Esophagus squamous epithelium (tissue), 5 donors: Measurements from ENCODE around the gene GTSE1. TPM values are rescaled to one million over a fixed set of nuclear protein-coding genes. Genes with fewer than 3 reads are reported as not detected.

ENCODE experiments used
- DNase-seq: peaks from one replicate; lab custom pipeline; 2025; lab: John Stamatoyannopoulos, UW
- H3K27ac ChIP-seq, 4 donors: fragments of 200-600 bp; sonication (generic); one replicate each; pipeline ENCODE4 v1.5.1; 2016 to 2019; ENCODE audit warnings: mild to moderate bottlenecking in 1 of 4
- H3K27me3 ChIP-seq, 4 donors: fragments of 200-600 bp; sonication (generic); 1 replicate in 3 of 4; 2 replicates in 1 of 4; pipeline versions ENCODE4 v1.5.1 to v1.6.0; 2017 to 2021; ENCODE audit warnings: antibody characterized with exemption in 1 of 4
- H3K36me3 ChIP-seq, 3 donors: fragments of 200-600 bp; sonication (generic); one replicate each; pipeline ENCODE4 v1.5.1; 2016 to 2019
- H3K4me1 ChIP-seq, 3 donors: fragments of 200-600 bp; sonication (generic); one replicate each; pipeline ENCODE4 v1.5.1; 2017 to 2019
- H3K4me3 ChIP-seq, 4 donors: fragments of 200-600 bp; sonication (generic); 1 replicate in 3 of 4; 2 replicates in 1 of 4; pipeline ENCODE4 v1.5.1; 2016 to 2019; ENCODE audit warnings: mild to moderate bottlenecking in 2 of 4, moderate library complexity in 1 of 4
- H3K9me3 ChIP-seq, 3 donors: fragments of 200-600 bp; sonication (generic); one replicate each; pipeline ENCODE4 v1.5.1; 2016 to 2019
- CTCF ChIP-seq, 6 experiments: fragments of 450-650 bp in 4 of 6; fragments of 200-600 bp in 2 of 6; sonication (generic) in 2 of 6; IDR thresholded peaks; one replicate each; pipeline ENCODE4 v1.5.1; 2016 to 2019; ENCODE audit warnings: antibody characterized with exemption in 6 of 6, mild to moderate bottlenecking in 4 of 6, moderate library complexity in 4 of 6
- POLR2A ChIP-seq, 4 donors: fragments of 450-650 bp; IDR thresholded peaks; one replicate each; pipeline ENCODE4 v1.6.1; 2017; ENCODE audit warnings: antibody characterized with exemption in 4 of 4, mild to moderate bottlenecking in 4 of 4, moderate library complexity in 3 of 4
- WGBS, 2 donors: methylation state at CpG; one replicate each; pipeline ENCODE4 v1.1.5; 2018; 5-methylcytosine and 5-hydroxymethylcytosine counted together
- intact Hi-C: fragments of 100-400 bp; cut with DNase I; formaldehyde crosslinking; loops from one replicate; pipeline ENCODE4 v1.15.0; 2022
- total RNA-seq, 4 donors: library from RNA; depleted of rRNA; stranded (reverse); fragments of >200 nt; gene quantifications; one replicate each; pipeline ENCODE4 v1.1.0, GENCODE V29; 2016
- donor health status: DM: yes; HTN: yes; CAD: no.

The GTSE1 gene
- total RNA-seq, 4 donors from 2014 or later = 1.4 to 8.0 (median 3.4) TPM

GRCh38 chr22:46380069-46380468 lies 83.4 kb downstream of the GTSE1 start:
- Histone ChIP-seq H3K36me3 (peaks cover 0 to 88% (median 0%) of the 10 kb centered on the region in 3 donors), H3K4me3 (no peak overlapping the region), H3K27ac (no peak overlapping the region), H3K4me1 (peaks cover 5 to 42% (median 13%) of the 10 kb centered on the region in 3 donors), H3K9me3 (peaks cover 0 to 10% (median 8%) of the 10 kb centered on the region in 3 donors), H3K27me3 (no peaks in the 10 kb centered on the region)
- no peak for DNase-seq
- intact Hi-C loops = no loop called here
- TF ChIP-seq CTCF (IDR thresholded peaks at IDR 0.05) = no peak
- no peak for TF ChIP-seq POLR2A (IDR thresholded peaks at IDR 0.05)
- 73 to 74% methylated on average over 9 to 17 of the region's 19 CpGs for WGBS, 2 donors

Other genes with a start within 250 kb of the GTSE1 start
- gene PPARA, start 146.3 kb upstream of the GTSE1 start, total RNA-seq = 10 to 100 TPM in 2 of 4 donors, 1 to 10 TPM in 2; 7.7 to 18.5 (median 10.1) TPM
- 10 to 100 TPM in 1 of 4 donors, 1 to 10 TPM in 3; 3.0 to 12.4 (median 5.2) TPM for gene CDPF1, start 46.6 kb upstream of the GTSE1 start, total RNA-seq
- under 1 TPM in 2 of 4 donors, not detected in 2; 0.11 to 0.19 TPM for gene PKDREJ, start 33.5 kb upstream of the GTSE1 start, total RNA-seq
- gene TTC38, start 28.9 kb upstream of the GTSE1 start, total RNA-seq = 10 to 100 TPM; 13.6 to 30.5 (median 19.5) TPM
- gene TRMU, start 38.8 kb downstream of the GTSE1 start, total RNA-seq = 10 to 100 TPM; 17.7 to 43.1 (median 32.5) TPM
- gene CELSR1, start 240.8 kb downstream of the GTSE1 start, total RNA-seq = 10 to 100 TPM; 38.7 to 50.6 (median 43.7) TPM